ENCODE measurements around the gene TFF1.
A peak's percentile ranks its signal among the peaks of the same experiment; 100 is the strongest.

Gene TFF1

GRCh38 chr21:42375506-42375905 lies 9.2 kb upstream of the TFF1 start:
- Histone ChIP-seq H3K27ac (ENCODE audit: low read depth in 2 of 2, low read length in 2 of 2) (peak overlapping the region; percentile 82 to 88), H3K4me3 (ENCODE audit: low read length in 2 of 2) (peak overlapping the region; percentile 38 to 62), H3K9me3 (ENCODE audit: control insufficient read depth in 2 of 2, low read length in 2 of 2) (no peaks in the 10 kb centered on the region), H3K36me3 (ENCODE audit: control insufficient read depth in 2 of 2, insufficient read depth in 2 of 2, low read length in 2 of 2) (no peaks in the 10 kb centered on the region), H3K9ac (ENCODE audit: low read depth in 1 of 2, low read length in 2 of 2) (peak overlapping the region; percentile 52 to 77), H3K4me1 (ENCODE audit: control insufficient read depth in 2 of 2, insufficient read depth in 2 of 2, low read length in 2 of 2) (peaks cover 20 to 30% of the 10 kb centered on the region in 2 donors), H3K27me3 (ENCODE audit: control insufficient read depth in 2 of 2, insufficient read depth in 2 of 2, low read length in 2 of 2) (peaks cover 0 to 3% of the 10 kb centered on the region in 2 donors)

- Histone ChIP-seq H3K9me3 (ENCODE audit: control insufficient read depth in 2 of 2, low read length in 2 of 2) (no peaks in the 10 kb centered on the region), H3K9ac (ENCODE audit: low read depth in 1 of 2, low read length in 2 of 2) (peak overlapping the region in 1 of 2 donors; percentile 77), H3K27me3 (ENCODE audit: control insufficient read depth in 2 of 2, insufficient read depth in 2 of 2, low read length in 2 of 2) (peaks cover 0 to 3% of the 10 kb centered on the region in 2 donors), H3K36me3 (ENCODE audit: control insufficient read depth in 2 of 2, insufficient read depth in 2 of 2, low read length in 2 of 2) (no peaks in the 10 kb centered on the region), H3K4me1 (ENCODE audit: control insufficient read depth in 2 of 2, insufficient read depth in 2 of 2, low read length in 2 of 2) (peaks cover 20 to 35% of the 10 kb centered on the region in 2 donors), H3K4me3 (ENCODE audit: low read length in 2 of 2) (peak overlapping the region in 1 of 2 donors; percentile 38), H3K27ac (ENCODE audit: low read depth in 2 of 2, low read length in 2 of 2) (peak overlapping the region; percentile 82 to 88)
Measured at GRCh38 chr21:42374864-42375499, 8.6 kb upstream of the TFF1 start.

GRCh38 chr21:42374457-42374856 lies 8.1 kb upstream of the TFF1 start:
- Histone ChIP-seq H3K4me1 (ENCODE audit: control insufficient read depth in 2 of 2, insufficient read depth in 2 of 2, low read length in 2 of 2) (peaks cover 20 to 37% of the 10 kb centered on the region in 2 donors), H3K27ac (ENCODE audit: low read depth in 2 of 2, low read length in 2 of 2) (peak overlapping the region in 1 of 2 donors; percentile 88), H3K27me3 (ENCODE audit: control insufficient read depth in 2 of 2, insufficient read depth in 2 of 2, low read length in 2 of 2) (peaks cover 0 to 3% of the 10 kb centered on the region in 2 donors)

GRCh38 chr21:42373908-42374455 lies 7.6 kb upstream of the TFF1 start:
- H3K36me3 ChIP-seq (ENCODE audit: control insufficient read depth in 2 of 2, insufficient read depth in 2 of 2, low read length in 2 of 2), result no peaks in the 10 kb centered on the region
- H3K9ac ChIP-seq (ENCODE audit: low read depth in 1 of 2, low read length in 2 of 2), result no peak overlapping the region
- H3K27me3 ChIP-seq (ENCODE audit: control insufficient read depth in 2 of 2, insufficient read depth in 2 of 2, low read length in 2 of 2), result peaks cover 0 to 3% of the 10 kb centered on the region in 2 donors
- H3K4me1 ChIP-seq (ENCODE audit: control insufficient read depth in 2 of 2, insufficient read depth in 2 of 2, low read length in 2 of 2), result peaks cover 20 to 37% of the 10 kb centered on the region in 2 donors
- no peak overlapping the region for H3K4me3 ChIP-seq (ENCODE audit: low read length in 2 of 2)
- no peaks in the 10 kb centered on the region for H3K9me3 ChIP-seq (ENCODE audit: control insufficient read depth in 2 of 2, low read length in 2 of 2)
- H3K27ac ChIP-seq (ENCODE audit: low read depth in 2 of 2, low read length in 2 of 2), result peak overlapping the region in 1 of 2 donors; percentile 13

More at GRCh38 chr21:42374457-42374856, 8.1 kb upstream of the TFF1 start:
- no peak overlapping the region for H3K4me3 ChIP-seq (ENCODE audit: low read length in 2 of 2)
- H3K9me3 ChIP-seq (ENCODE audit: control insufficient read depth in 2 of 2, low read length in 2 of 2), result no peaks in the 10 kb centered on the region
- H3K36me3 ChIP-seq (ENCODE audit: control insufficient read depth in 2 of 2, insufficient read depth in 2 of 2, low read length in 2 of 2), result no peaks in the 10 kb centered on the region
- no peak overlapping the region for H3K9ac ChIP-seq (ENCODE audit: low read depth in 1 of 2, low read length in 2 of 2)

GRCh38 chr21:42373196-42373907 lies 7.0 kb upstream of the TFF1 start:
- Histone ChIP-seq H3K27me3 (ENCODE audit: control insufficient read depth in 2 of 2, insufficient read depth in 2 of 2, low read length in 2 of 2) (peaks cover 0 to 3% of the 10 kb centered on the region in 2 donors), H3K4me3 (ENCODE audit: low read length in 2 of 2) (no peak overlapping the region), H3K4me1 (ENCODE audit: control insufficient read depth in 2 of 2, insufficient read depth in 2 of 2, low read length in 2 of 2) (peaks cover 20 to 37% of the 10 kb centered on the region in 2 donors), H3K9ac (ENCODE audit: low read depth in 1 of 2, low read length in 2 of 2) (no peak overlapping the region), H3K36me3 (ENCODE audit: control insufficient read depth in 2 of 2, insufficient read depth in 2 of 2, low read length in 2 of 2) (no peaks in the 10 kb centered on the region), H3K27ac (ENCODE audit: low read depth in 2 of 2, low read length in 2 of 2) (no peak overlapping the region), H3K9me3 (ENCODE audit: control insufficient read depth in 2 of 2, low read length in 2 of 2) (no peaks in the 10 kb centered on the region)

- Histone ChIP-seq H3K4me3 (ENCODE audit: low read length in 2 of 2) (no peak overlapping the region), H3K4me1 (ENCODE audit: control insufficient read depth in 2 of 2, insufficient read depth in 2 of 2, low read length in 2 of 2) (peaks cover 24 to 42% of the 10 kb centered on the region in 2 donors), H3K27me3 (ENCODE audit: control insufficient read depth in 2 of 2, insufficient read depth in 2 of 2, low read length in 2 of 2) (no peaks in the 10 kb centered on the region), H3K27ac (ENCODE audit: low read depth in 2 of 2, low read length in 2 of 2) (peak overlapping the region in 1 of 2 donors; percentile 66), H3K9ac (ENCODE audit: low read depth in 1 of 2, low read length in 2 of 2) (peak overlapping the region in 1 of 2 donors; percentile 45), H3K9me3 (ENCODE audit: control insufficient read depth in 2 of 2, low read length in 2 of 2) (no peaks in the 10 kb centered on the region), H3K36me3 (ENCODE audit: control insufficient read depth in 2 of 2, insufficient read depth in 2 of 2, low read length in 2 of 2) (no peaks in the 10 kb centered on the region)
Measured at GRCh38 chr21:42370894-42371654, 4.7 kb upstream of the TFF1 start.

- Histone ChIP-seq H3K9ac (ENCODE audit: low read depth in 1 of 2, low read length in 2 of 2) (peak overlapping the region in 1 of 2 donors; percentile 29), H3K36me3 (ENCODE audit: control insufficient read depth in 2 of 2, insufficient read depth in 2 of 2, low read length in 2 of 2) (no peaks in the 10 kb centered on the region), H3K27ac (ENCODE audit: low read depth in 2 of 2, low read length in 2 of 2) (peak overlapping the region in 1 of 2 donors; percentile 66), H3K4me3 (ENCODE audit: low read length in 2 of 2) (no peak overlapping the region), H3K9me3 (ENCODE audit: control insufficient read depth in 2 of 2, low read length in 2 of 2) (no peaks in the 10 kb centered on the region), H3K27me3 (ENCODE audit: control insufficient read depth in 2 of 2, insufficient read depth in 2 of 2, low read length in 2 of 2) (no peaks in the 10 kb centered on the region), H3K4me1 (ENCODE audit: control insufficient read depth in 2 of 2, insufficient read depth in 2 of 2, low read length in 2 of 2) (peaks cover 15 to 40% of the 10 kb centered on the region in 2 donors)
Measured at GRCh38 chr21:42369821-42370220, 3.5 kb upstream of the TFF1 start.

- H3K9ac ChIP-seq (ENCODE audit: low read depth in 1 of 2, low read length in 2 of 2), result peak overlapping the region in 1 of 2 donors; percentile 56
- H3K4me3 ChIP-seq (ENCODE audit: low read length in 2 of 2), result no peak overlapping the region
- no peaks in the 10 kb centered on the region for H3K36me3 ChIP-seq (ENCODE audit: control insufficient read depth in 2 of 2, insufficient read depth in 2 of 2, low read length in 2 of 2)
- H3K27ac ChIP-seq (ENCODE audit: low read depth in 2 of 2, low read length in 2 of 2), result peak overlapping the region in 1 of 2 donors; percentile 80
- peaks cover 11 to 40% of the 10 kb centered on the region in 2 donors for H3K4me1 ChIP-seq (ENCODE audit: control insufficient read depth in 2 of 2, insufficient read depth in 2 of 2, low read length in 2 of 2)
- no peaks in the 10 kb centered on the region for H3K27me3 ChIP-seq (ENCODE audit: control insufficient read depth in 2 of 2, insufficient read depth in 2 of 2, low read length in 2 of 2)
- H3K9me3 ChIP-seq (ENCODE audit: control insufficient read depth in 2 of 2, low read length in 2 of 2), result no peaks in the 10 kb centered on the region
Measured at GRCh38 chr21:42367367-42368165, 1.2 kb upstream of the TFF1 start.

- Histone ChIP-seq H3K27me3 (ENCODE audit: control insufficient read depth in 2 of 2, insufficient read depth in 2 of 2, low read length in 2 of 2) (no peaks in the 10 kb centered on the region), H3K36me3 (ENCODE audit: control insufficient read depth in 2 of 2, insufficient read depth in 2 of 2, low read length in 2 of 2) (no peaks in the 10 kb centered on the region), H3K4me3 (ENCODE audit: low read length in 2 of 2) (peak overlapping the region in 1 of 2 donors; percentile 29), H3K9me3 (ENCODE audit: control insufficient read depth in 2 of 2, low read length in 2 of 2) (no peaks in the 10 kb centered on the region), H3K9ac (ENCODE audit: low read depth in 1 of 2, low read length in 2 of 2) (peak overlapping the region in 1 of 2 donors; percentile 56), H3K27ac (ENCODE audit: low read depth in 2 of 2, low read length in 2 of 2) (peak overlapping the region in 1 of 2 donors; percentile 80), H3K4me1 (ENCODE audit: control insufficient read depth in 2 of 2, insufficient read depth in 2 of 2, low read length in 2 of 2) (peaks cover 11 to 33% of the 10 kb centered on the region in 2 donors)
Measured at GRCh38 chr21:42365770-42366169, 565 bp downstream of the TFF1 start.

All from mucosa of rectum (tissue), 2 donors.